Astrocyte (in vitro differentiated cells and primary cell): ENCODE measurements around the gene CELSR3.

Experiments
- EZH2 ChIP-seq: IDR thresholded peaks from 2 replicates; pipeline ENCODE4 v1.6.1; 2012; ENCODE audit warnings: mild to moderate bottlenecking, low read length, inconsistent platforms; ENCODE audit not compliant: insufficient read depth
- TF ChIP-seq, protein P1 (sequence below): IDR thresholded peaks from 2 replicates; pipeline ENCODE4 v1.5.1; 2011; ENCODE audit warnings: low read depth, mild to moderate bottlenecking, inconsistent platforms, low read length, moderate library complexity; ENCODE audit not compliant: insufficient read depth

DNA sequence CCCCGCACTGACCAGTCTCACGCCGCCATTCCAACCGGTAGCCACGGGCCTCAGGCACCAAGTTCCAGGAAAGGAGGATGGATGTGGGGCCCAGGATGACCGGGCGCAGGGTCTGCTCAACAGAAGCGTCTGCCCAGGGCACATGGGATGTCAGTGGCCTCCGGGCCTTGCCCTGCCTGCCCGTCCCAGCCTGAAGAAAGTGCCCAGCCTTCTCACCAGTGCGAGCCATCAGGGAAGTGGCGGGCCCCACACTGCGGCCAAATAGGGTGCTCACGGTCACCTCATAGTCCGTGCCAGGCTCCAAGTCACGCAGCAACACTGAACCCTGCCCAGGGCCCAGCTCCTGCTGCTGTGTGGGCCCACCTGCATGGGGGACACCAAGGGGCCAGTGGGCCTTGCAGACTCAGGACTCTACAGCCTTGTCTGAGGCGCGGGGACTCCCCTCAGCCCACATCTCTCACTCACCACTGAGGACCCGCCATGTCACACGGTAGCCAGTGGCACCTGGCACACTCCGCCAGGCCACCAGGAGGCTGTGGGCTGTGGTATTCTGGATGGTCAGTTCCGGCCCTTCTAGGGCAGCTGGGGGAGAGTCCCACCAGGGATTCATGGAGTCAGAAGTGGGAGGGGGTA is 70.7 kb downstream of the CELSR3 start:
- TF ChIP-seq, protein P1, sequence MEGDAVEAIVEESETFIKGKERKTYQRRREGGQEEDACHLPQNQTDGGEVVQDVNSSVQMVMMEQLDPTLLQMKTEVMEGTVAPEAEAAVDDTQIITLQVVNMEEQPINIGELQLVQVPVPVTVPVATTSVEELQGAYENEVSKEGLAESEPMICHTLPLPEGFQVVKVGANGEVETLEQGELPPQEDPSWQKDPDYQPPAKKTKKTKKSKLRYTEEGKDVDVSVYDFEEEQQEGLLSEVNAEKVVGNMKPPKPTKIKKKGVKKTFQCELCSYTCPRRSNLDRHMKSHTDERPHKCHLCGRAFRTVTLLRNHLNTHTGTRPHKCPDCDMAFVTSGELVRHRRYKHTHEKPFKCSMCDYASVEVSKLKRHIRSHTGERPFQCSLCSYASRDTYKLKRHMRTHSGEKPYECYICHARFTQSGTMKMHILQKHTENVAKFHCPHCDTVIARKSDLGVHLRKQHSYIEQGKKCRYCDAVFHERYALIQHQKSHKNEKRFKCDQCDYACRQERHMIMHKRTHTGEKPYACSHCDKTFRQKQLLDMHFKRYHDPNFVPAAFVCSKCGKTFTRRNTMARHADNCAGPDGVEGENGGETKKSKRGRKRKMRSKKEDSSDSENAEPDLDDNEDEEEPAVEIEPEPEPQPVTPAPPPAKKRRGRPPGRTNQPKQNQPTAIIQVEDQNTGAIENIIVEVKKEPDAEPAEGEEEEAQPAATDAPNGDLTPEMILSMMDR = no peak
- TF ChIP-seq EZH2 = no peak
